ENCODE measurements around the gene LTA4H.

The LTA4H gene

GRCh38 chr12:96025518-96025917, 9.9 kb downstream of the LTA4H start:
- no peaks in the 10 kb centered on the region for H4K20me1 ChIP-seq (ENCODE audit: insufficient read depth, low read length)
- H3K9me2 ChIP-seq (replicated peaks; ENCODE audit: insufficient read depth, low read length) = no peaks in the 10 kb centered on the region
- H3K9ac ChIP-seq (ENCODE audit: low read length) = no peak overlapping the region
- H3K79me2 ChIP-seq (ENCODE audit: low read length) = no peaks in the 10 kb centered on the region; the same call in 1 of the 2 replicates
- no peak for DNase-seq
- no peak overlapping the region for H3K4me3 ChIP-seq (ENCODE audit: low read length)
- peaks cover 15% of the 10 kb centered on the region; the same call in 1 of the 2 replicates for H3K4me1 ChIP-seq (ENCODE audit: low read length)
- H3K4me2 ChIP-seq (ENCODE audit: low read depth, low read length) = no peak overlapping the region
- TF ChIP-seq EZH2 (optimal IDR thresholded peaks at IDR 0.05; ENCODE audit: low read depth, low read length) (no peak), CTCF (IDR thresholded peaks at IDR 0.05; ENCODE audit: low read length) (no peak), EZH2phosphoT487 (IDR thresholded peaks at IDR 0.05; ENCODE audit: low read length) (no peak)
- no peaks in the 10 kb centered on the region for H3K27me3 ChIP-seq (replicated peaks; ENCODE audit: insufficient read depth, low read length)
- H2AFZ ChIP-seq (ENCODE audit: low read length) = no peak overlapping the region
- no peaks in the 10 kb centered on the region for H3K36me3 ChIP-seq (replicated peaks; ENCODE audit: insufficient read depth, low read length)
- H3K27ac ChIP-seq (ENCODE audit: low read length) = no peak overlapping the region
- H3F3A ChIP-seq (ENCODE audit: insufficient read depth, low read length) = peaks cover 5% of the 10 kb centered on the region; the same call in 1 of the 2 replicates
- H3K9me3 ChIP-seq (replicated peaks; ENCODE audit: insufficient read depth, low read length) = no peaks in the 10 kb centered on the region

GRCh38 chr12:96020314-96021003, 14.9 kb downstream of the LTA4H start:
- Histone ChIP-seq H4K20me1 (ENCODE audit: insufficient read depth, low read length) (no peaks in the 10 kb centered on the region), H3K27ac (ENCODE audit: low read length) (peak overlapping the region; percentile 45; the same call in 1 of the 2 replicates), H3K4me2 (ENCODE audit: low read depth, low read length) (peak overlapping the region; percentile 17; the same call in 1 of the 2 replicates), H3K4me3 (ENCODE audit: low read length) (no peak overlapping the region), H3K9ac (ENCODE audit: low read length) (no peak overlapping the region), H3K9me2 (replicated peaks; ENCODE audit: insufficient read depth, low read length) (no peaks in the 10 kb centered on the region), H2AFZ (ENCODE audit: low read length) (no peak overlapping the region), H3F3A (ENCODE audit: insufficient read depth, low read length) (peaks cover 7% of the 10 kb centered on the region; the same call in 1 of the 2 replicates), H3K79me2 (ENCODE audit: low read length) (no peaks in the 10 kb centered on the region), H3K27me3 (replicated peaks; ENCODE audit: insufficient read depth, low read length) (no peaks in the 10 kb centered on the region), H3K36me3 (replicated peaks; ENCODE audit: insufficient read depth, low read length) (no peaks in the 10 kb centered on the region), H3K4me1 (ENCODE audit: low read length) (peaks cover 19% of the 10 kb centered on the region), H3K9me3 (replicated peaks; ENCODE audit: insufficient read depth, low read length) (no peaks in the 10 kb centered on the region)
- DNase-seq = peak; percentile 29
- no peak for TF ChIP-seq CTCF (IDR thresholded peaks at IDR 0.05; ENCODE audit: low read length)
- TF ChIP-seq EZH2phosphoT487 (IDR thresholded peaks at IDR 0.05; ENCODE audit: low read length) = no peak
- no peak for TF ChIP-seq EZH2 (optimal IDR thresholded peaks at IDR 0.05; ENCODE audit: low read depth, low read length)

GRCh38 chr12:96015672-96016071, 19.7 kb downstream of the LTA4H start:
- Histone ChIP-seq H3K4me2 (ENCODE audit: low read depth, low read length) (no peak overlapping the region), H3K9me2 (replicated peaks; ENCODE audit: insufficient read depth, low read length) (no peaks in the 10 kb centered on the region), H3K79me2 (ENCODE audit: low read length) (no peaks in the 10 kb centered on the region), H2AFZ (ENCODE audit: low read length) (no peak overlapping the region), H3K36me3 (replicated peaks; ENCODE audit: insufficient read depth, low read length) (no peaks in the 10 kb centered on the region), H4K20me1 (ENCODE audit: insufficient read depth, low read length) (no peaks in the 10 kb centered on the region), H3K9ac (ENCODE audit: low read length) (no peak overlapping the region), H3K9me3 (replicated peaks; ENCODE audit: insufficient read depth, low read length) (no peaks in the 10 kb centered on the region), H3K27ac (ENCODE audit: low read length) (no peak overlapping the region), H3K27me3 (replicated peaks; ENCODE audit: insufficient read depth, low read length) (no peaks in the 10 kb centered on the region), H3K4me1 (ENCODE audit: low read length) (peaks cover 6% of the 10 kb centered on the region; the same call in 1 of the 2 replicates), H3F3A (ENCODE audit: insufficient read depth, low read length) (peaks cover 3% of the 10 kb centered on the region; the same call in 1 of the 2 replicates), H3K4me3 (ENCODE audit: low read length) (no peak overlapping the region)
- no peak for DNase-seq
- TF ChIP-seq EZH2 (optimal IDR thresholded peaks at IDR 0.05; ENCODE audit: low read depth, low read length) (no peak), EZH2phosphoT487 (IDR thresholded peaks at IDR 0.05; ENCODE audit: low read length) (no peak), CTCF (IDR thresholded peaks at IDR 0.05; ENCODE audit: low read length) (no peak)

Measured in MM.1S (cell line).